GM12872 (cell line): ENCODE results near the gene ACOT11.

ENCODE experiments used
- CTCF ChIP-seq: IDR thresholded peaks from 3 replicates; pipeline ENCODE4 v1.5.1; 2011; ENCODE audit warnings: low read depth, mild to moderate bottlenecking, low read length, moderate library complexity; ENCODE audit not compliant: insufficient read depth

ACOT11 gene

DNA sequence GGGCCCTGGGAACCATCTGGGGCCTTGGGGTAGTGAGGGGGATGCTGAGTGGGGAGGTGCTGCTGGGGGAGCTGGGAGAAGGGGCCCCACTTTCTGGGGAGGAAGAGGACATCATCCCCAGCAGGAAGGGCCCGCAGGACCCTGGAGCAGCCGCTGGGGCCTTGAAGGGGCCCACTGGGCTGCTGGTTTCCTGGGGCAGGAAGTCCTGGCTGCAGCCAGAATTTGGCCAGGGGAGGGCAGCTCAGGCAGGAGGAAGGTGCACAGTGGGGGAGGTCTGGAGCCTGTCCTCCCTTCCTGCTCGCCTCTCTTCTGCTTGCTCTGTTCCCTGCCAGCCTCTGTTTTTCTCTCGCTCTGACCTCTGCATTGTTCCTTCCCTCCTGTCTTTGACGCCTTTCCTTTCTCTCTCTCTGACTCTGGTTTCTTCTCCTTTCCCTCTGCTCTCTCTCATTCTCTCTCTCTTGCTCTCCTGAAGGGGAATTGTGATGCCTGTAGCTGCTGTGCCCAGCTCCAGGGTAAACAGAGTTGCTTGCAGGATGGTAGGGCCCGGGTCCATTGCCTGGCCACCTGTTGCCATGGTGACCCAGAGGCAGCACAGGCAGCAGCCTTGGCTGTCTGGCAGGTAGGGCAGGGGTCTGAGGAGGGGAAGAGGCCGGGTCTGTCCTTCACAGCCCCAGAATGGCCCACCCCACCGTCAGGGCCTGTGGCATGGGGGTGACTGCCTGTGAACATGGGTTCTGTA lies 23.9 kb downstream of the ACOT11 start:
- no peak for TF ChIP-seq CTCF

- no peak for TF ChIP-seq CTCF
Observed at GRCh38 chr1:54572542-54572850, 24.5 kb downstream of the ACOT11 start.

DNA sequence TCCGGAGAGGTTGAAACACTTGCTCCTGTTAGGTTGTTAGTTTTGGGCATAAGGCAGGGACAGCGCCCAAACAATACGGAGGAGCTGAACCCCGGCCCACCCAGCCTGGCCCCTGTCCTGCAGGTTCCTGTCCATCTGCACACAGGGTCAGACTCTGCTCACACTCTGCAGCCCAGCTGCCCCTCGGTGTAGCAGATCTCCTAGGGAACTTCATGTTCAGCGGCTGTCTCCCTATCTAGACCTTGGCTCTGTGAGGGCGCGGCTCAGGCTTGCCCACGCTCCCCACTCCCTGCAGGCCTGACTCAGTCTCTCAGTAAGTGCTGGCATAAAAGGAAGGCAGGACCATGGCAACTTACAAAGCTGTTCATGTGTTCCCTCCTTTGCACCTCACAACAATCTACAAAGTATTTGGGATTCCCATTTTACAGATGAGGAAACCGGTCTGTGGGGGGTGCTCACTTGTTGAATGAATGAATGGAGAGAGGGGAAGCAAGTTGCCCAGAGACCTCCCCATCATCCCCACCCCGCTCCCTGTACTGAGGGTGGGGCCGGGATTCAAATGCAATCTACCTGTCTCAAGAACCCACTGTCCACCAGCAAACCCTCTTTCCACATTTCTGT lies 26.2 kb downstream of the ACOT11 start:
- TF ChIP-seq CTCF = no peak

DNA sequence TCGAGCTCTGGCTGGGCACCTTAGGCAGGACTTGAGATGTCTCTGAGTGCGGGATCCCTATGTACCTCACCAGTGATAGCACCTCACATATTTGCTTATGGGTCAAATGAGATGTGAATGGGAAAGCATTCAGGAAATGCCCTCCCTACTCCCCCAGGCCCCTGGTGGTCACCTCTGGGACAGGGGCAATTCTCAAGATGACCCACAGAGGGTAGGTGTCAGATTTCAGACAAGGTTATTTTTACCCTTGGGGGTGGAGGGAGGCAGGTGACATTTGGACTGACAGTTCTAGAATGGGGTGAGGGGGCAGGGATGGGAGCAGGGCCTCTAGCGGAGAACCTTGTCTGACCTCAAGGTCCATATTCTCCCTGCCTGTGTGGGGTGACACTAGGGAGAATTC lies 27.1 kb downstream of the ACOT11 start:
- TF ChIP-seq CTCF = no peak

GRCh38 chr1:54575605-54576290 lies 27.7 kb downstream of the ACOT11 start:
- no peak for TF ChIP-seq CTCF

DNA sequence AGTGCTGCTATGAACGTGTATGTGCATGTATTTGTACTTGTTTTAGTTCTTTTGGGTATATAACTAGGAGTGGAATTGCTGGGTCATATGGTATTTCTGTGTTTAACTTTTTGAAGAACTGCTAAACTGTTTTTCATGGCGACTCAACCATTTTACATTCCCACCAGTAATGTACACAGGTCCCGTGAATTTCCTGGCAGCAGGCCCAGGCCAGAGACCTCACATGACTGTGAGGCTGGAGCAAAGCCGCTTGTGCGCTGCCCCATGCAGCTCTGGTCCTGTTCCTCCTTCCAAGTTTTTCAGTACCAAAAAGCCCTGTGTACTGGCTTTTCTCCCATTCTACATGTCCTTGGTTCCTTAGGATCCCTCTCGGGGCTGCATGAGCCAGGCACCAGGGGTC lies 29.6 kb downstream of the ACOT11 start:
- no peak for TF ChIP-seq CTCF

- no peak for TF ChIP-seq CTCF
Observed at GRCh38 chr1:54579337-54579781, 31.3 kb downstream of the ACOT11 start.
